HG03108 (cell line): ENCODE data around the gene OGFR.

Source experiments
- ATAC-seq: cut with Tn5 transposase; IDR thresholded peaks from one replicate; pipeline ENCODE4 v1.9.1; 2021; ENCODE audit warnings: moderate library complexity; ENCODE audit not compliant: unreplicated experiment

The OGFR gene

DNA sequence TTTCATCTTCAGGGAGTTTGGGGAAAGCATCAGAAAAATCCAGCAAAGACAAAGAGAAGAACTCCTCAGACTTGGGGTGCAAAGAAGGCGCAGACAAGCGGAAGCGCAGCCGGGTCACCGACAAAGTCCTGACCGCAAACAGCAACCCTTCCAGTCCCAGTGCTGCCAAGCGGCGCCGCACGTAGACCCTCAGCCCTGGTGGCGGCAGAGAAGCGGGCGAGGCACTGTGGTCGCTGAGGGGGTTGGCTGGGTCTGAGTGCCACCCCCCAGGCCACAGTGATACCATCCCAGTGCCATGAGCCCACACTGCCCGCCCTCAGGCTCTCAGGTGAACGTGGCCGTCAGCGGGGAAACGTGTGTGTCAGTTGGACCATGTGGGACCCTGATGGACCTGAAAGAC, 5.2 kb upstream of the OGFR start:
- ATAC-seq = no peak

DNA sequence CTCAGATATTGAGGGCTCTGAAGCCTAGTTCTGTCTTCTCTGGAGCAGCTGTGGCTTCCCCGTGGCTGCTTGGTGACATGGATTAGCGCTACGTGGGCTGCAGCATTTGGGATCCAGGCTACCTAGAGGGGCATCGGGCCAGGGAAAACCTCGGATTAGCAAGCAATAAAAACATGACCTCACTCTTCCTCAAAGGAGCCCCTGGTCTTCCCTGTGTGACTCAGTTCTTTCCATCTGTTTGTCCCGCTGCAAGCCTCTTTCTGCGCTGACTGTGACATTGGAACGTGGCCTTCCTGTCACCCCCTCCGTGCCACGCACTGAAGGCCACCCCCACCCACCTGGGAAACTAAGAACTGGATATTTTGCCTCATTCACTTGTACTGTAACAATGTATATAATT, 4.8 kb upstream of the OGFR start:
- ATAC-seq = no peak

DNA sequence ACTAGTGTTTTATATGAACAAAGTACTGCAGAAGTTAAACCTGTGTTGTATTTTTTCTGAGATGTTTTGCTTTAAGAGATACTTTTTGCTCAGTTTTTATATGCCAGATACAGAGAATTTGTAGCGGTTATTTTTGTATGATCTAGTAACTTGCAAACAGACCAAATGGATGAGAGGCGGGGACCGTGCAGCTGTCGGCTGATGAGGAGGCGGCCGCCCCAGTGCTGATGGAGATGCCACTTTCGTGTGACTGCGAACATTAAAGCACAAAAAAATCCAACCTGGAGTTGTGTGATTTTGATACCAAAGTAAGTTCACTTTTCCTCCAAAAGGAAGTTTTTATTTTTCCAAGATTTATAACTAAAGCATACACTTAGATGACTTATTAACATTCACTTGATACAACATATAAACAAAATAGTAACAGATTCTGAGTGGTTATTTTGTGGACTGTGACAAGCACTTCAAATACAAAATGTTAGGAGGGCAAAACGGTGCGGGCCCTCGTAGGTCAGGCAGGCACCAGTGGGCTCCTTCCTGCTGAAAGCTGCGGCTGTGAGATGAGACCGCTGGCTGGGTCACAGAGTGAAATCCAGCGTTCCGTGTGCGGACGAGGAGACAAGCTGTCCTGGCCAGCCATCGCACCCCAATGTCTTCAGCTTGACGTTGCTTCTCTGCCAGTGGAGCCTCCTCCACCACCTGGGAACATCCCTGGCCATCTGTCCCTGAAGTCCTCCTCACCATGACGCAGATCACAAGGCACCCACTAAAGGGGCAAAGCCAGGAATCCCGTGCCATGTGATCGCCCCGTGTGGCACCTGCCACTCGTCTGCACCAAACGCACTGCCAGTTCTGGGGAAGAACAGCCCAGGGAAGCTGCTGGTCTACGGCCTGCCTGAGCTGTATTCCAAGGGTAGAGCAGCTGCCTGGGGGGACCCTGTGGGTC, 4.0 kb upstream of the OGFR start:
- ATAC-seq = no peak

DNA sequence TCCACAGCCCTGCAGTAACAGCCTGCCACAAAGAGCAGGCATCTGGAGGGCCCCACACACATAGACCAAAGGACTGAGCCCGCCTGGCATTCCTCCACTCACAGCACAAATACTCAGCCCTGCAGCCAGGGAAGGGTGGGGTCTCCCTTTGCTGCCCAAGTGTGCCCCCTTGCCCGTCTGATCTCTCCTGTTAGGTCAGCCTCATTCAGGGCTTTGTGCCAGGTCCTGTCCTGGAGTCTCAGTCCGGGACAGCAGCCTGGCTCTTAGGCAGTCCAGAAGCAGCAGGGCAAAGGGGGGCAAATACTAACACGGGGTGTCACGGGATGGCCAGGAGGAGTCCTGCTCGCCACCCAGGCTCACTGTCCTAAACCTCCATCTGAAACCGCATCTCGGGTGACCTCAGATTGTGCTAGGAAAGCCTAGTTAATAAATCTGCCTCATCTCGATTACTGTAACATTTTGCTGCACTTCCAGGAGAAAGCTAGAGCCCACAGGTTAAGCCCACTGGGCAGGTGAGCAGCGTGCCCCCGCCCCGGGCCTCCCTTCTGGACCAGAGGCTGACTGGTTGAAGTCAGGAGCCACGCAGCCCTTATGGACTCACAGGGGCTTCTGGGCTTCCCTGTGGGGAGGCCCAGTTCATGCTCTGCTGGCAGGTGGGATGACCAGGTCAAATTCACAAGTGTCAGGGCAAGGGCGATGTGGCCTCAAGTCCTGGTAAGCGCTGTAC, 3.2 kb upstream of the OGFR start:
- ATAC-seq = no peak

DNA sequence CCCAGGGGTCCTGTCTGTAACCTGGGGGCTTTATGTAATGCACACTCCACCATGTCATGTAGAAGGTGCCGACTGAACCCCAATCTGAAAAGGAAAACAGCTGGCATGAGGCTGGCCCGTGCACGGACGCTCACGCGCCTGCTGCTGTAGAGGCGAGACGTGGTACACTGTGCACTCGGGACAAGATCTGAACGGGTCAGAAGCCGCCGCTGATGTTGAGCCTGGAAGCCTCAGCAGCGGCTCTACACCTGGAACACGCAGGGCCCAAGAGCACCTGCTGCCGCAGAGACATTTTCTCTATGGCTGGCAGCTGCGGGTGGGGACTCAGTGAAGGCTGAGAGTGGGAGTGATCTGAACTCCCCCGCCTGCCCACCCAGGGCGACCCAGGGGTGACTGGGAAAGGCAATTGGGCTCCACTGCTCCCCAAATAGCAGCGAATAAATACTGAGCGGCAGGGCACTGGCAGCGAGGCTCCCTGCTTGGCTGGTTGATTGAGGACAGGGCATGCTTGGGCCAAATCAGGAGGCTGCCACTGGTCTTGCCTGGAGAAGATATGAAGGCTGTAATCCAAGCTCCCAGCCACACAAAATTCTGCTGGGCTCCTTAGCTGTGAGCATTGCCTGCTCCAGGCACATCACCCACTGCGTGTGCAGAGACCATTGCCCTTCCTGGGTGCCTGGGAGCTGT, 2.5 kb upstream of the OGFR start:
- ATAC-seq = no peak

DNA sequence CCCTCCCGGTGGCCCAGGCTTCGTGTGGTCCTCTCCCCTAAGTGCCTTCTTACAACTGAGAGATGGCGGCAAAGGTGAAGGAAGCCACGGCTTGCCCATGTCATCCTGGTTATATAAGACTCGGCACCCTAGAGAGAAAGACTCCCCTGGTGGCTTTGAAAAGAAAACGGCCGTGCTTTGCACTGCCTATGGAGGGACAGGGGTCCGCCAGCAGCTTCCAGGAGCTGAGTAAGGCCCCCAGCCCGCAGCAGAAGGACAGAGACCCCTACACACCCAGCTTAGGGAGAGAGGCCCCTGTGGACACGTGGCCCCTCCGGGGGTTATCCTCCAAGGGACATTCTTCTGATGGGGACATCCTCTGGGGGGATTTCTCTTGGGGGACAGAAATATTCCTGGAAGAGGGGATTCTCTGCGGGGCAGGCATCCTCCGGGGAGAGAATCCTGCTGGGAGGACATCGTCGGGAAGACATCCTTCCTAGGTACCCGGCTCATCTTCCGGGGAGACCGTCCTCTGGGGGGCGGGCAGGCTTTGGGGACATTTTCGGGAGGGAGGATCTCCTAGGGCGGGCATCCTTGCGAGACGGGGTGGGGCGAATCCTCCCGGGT, 511 bp upstream of the OGFR start:
- no peak for ATAC-seq

DNA sequence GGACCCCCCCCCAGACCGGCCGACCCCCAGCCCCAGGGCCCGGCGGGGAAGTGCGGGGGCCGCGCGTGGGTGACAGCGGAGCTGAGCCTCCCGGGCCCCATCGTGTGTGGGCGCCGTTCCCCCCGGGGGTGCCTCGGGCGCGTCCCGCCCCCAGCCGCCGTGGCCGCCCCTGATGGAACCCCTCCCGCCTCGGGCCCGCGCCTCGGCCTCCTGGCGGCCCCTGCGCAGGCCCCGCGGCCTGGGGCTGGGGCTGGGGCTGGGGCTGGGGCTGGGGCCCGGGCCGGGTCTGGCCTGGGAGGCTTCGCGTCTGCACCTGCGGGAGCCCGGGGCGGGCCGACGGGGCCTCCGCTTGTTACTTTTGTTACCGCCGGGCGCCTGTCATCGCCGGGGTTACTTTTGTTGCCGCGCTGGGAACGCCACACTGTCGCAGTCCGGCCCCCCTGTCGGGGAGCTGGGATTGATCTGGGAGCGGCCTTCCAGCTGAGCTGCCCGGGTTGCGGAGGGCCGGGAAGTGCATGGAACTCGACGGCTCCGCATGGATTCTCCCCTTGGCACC, 598 bp downstream of the OGFR start:
- no peak for ATAC-seq

DNA sequence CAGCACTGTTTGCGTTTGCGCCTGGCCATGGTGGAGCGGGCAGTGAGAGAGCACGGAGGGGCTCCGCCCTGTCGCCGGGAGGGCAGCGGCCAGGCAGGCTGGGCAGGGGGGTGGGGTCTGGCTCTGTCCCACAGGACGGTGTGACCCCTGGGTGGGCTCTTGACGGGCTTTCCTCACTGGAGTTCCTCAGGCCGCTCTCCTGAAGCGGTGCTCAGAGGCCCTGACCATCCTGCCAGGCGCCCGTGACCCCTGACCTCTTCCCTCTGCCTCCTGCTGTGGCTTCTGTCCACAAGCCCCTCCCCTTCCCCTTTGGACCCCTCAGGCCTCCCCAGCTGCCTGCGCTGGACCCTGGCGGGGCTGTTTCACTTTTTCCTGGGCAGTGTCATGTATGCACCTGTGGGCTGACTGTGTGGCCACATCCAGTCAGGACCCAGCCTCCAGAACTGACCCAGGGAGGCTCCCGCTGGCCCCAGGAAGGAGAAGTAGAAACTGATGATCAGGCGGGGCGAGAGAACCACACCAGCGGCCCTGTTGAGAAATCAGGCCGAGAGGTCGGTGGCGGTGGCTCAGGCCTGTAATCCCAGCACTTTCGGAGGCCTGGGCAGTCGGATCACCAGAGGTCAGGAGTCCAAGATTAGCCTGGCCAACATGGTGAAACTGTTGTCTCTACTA, 1.2 kb downstream of the OGFR start:
- ATAC-seq = no peak

DNA sequence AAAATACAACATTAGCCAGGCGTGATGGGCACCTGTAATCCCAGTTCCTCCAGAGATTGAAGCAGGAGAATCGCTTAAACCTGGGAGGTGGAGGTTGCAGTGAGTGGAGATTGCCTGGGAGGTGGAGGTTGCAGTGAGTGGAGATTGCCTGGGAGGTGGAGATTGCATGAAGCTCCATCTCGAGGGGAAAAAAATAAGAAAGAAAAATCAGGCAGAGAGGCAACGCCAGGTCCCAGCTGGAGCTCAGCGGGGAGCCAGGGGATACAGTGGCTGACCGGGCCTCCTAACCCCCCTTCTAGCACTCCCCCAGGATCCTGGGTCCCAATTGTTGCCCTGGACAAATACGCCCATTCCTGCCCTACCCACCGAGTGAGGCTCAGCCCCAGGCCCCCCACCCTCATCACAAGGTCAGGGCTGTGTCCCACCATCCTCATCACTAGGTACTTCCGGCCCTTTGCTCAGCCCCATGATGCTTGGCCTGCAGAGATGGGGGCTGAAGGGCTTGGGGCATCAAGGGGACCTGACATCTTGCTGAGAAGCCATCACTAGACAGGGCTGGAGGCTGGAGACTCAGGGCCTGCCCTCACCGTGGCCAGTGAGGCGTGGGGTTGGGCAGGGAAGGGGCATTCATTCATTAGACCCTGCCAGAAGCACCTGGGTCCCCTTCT, 1.9 kb downstream of the OGFR start:
- no peak for ATAC-seq

DNA sequence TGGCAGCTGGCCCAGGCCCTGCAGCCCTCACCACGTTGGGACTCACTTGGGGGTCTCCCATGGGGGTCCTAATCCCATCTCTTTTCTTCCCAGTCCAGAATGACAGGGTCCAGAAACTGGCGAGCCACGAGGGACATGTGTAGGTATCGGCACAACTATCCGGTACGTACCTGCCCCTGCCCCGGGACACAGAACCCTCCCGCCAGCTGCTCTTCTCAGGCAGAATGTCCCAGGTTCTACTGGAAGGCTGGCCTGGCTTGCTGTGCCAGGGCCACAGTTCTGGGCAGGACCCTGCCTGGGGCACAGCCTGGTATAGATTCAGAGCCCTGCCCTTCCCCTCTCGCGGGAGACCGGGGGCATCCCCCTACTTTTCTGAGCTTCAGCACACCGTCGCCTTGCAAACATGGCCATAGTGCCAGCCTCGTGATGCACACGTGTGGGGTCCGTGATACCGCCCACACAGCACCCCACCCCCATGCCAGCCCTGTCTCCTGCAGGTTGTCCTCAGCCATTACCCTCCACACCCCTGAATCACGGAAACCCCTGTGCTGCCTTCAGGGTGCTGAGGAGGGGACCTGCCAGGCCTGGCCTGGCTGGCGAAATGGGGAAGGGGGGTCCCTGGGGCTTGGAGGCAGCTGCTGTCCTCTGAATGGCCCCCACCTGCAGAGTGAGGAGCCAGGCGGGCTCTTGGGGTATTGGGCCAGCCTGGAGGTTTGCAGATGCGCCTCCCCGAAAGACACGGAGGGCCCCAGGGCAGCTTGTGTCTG, 3.0 kb downstream of the OGFR start:
- no peak for ATAC-seq

DNA sequence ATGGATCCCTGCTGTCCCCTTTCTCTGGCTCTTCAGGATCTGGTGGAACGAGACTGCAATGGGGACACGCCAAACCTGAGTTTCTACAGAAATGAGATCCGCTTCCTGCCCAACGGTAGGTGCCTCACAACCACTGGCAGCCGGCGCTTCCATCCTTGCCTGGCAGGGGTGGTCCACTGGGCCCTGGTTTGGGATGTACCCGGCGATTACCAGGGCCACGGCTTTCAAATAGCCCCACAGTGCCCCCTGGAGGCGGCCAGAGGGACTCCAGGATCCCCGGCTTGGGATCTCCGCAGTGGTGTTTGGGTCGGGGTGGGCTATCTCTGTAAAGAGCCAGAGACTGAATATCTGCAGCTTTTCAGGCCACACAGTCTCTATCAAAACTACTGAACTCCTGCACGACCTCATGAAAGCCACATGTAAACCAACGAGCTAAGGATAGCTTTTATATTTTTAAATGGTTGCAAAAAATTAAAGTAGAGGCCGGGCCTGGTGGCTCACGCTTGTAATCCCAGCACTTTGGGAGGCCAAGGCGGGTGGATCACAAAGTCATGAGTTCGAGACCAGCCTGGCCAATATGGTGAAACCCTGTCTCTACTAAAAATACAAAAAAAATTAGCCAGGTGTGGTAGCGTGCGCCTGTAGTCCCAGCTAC, 3.7 kb downstream of the OGFR start:
- no peak for ATAC-seq

DNA sequence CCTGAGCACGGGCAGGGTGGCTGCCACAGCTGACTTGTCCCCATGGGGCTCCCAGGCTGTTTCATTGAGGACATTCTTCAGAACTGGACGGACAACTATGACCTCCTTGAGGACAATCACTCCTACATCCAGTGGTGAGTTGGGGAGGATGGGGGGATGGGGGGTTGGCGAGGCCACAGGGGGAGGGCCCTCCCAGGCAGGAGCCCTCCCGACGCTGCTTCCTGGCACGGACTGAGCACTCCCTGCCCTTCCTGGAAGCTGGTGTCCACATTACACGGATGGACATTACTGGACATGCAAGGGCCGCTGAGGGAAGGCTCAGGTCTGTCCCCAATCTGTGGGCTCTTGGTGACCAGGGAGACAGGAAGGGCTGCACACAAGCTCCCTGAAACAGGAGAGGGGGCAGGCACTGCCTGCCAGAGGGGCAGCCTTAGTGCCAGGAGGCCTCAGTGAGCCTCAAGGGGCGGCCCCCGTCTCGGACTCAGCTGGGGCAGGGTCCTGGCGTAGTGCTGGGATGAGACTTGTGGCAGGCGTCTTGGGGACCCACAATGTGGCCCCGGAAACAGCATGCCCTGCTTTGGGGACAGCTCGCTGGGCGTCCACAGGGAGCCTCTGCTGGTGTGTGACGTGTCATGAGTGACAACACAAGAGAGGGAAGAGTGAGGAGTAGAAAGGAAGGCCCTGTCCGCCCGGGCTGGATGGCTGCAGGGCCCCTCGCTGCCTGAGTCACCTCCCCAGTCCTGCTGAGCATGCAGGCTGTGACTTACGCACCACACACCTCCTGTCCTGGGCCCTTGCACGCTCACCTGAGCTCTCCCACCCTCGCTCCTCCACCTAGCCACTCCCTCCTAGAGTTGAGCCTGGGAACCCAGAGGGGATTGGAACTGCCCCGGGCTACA, 5.1 kb downstream of the OGFR start:
- no peak for ATAC-seq

DNA sequence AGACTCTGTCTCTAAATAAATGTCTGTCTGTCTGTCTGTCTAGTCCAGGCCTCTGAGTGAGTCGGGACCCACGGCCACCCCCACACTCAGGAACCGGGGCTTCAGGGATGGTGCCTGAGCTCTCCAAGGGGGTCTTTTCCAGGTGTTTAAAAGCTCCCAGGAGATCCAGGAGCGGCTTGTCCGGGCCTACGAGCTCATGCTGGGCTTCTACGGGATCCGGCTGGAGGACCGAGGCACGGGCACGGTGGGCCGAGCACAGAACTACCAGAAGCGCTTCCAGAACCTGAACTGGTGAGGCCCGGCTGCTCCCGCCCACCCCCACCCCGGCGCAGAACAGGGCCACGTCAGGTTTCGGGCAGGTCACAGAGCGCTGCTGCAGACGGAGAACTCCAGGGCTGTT, 6.7 kb downstream of the OGFR start:
- no peak for ATAC-seq

DNA sequence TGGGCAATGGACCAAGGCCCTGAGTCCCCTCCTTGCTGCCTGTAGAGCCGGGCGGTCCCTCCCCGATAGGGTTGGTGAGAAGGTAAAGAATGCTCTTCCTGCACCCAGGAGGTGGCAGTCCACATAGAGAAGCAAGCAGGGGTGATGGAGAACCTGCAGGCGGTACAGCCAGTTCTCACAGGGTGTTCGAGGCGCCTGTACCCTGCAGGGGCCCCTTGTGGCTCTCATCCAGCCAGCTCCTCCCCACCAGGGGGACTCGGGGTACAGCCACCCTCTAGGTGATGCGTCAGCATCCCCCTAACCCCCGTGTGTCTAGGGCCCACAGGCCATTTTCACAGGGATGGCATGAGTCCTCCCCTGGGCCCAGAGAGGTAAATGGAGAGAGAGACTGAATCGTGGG, 7.1 kb downstream of the OGFR start:
- ATAC-seq = no peak

DNA sequence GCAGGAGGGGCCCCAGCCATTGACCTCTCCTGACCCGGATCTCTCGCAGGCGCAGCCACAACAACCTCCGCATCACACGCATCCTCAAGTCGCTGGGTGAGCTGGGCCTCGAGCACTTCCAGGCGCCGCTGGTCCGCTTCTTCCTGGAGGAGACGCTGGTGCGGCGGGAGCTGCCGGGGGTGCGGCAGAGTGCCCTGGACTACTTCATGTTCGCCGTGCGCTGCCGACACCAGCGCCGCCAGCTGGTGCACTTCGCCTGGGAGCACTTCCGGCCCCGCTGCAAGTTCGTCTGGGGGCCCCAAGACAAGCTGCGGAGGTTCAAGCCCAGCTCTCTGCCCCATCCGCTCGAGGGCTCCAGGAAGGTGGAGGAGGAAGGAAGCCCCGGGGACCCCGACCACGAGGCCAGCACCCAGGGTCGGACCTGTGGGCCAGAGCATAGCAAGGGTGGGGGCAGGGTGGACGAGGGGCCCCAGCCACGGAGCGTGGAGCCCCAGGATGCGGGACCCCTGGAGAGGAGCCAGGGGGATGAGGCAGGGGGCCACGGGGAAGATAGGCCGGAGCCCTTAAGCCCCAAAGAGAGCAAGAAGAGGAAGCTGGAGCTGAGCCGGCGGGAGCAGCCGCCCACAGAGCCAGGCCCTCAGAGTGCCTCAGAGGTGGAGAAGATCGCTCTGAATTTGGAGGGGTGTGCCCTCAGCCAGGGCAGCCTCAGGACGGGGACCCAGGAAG, 7.7 kb downstream of the OGFR start:
- no peak for ATAC-seq

DNA sequence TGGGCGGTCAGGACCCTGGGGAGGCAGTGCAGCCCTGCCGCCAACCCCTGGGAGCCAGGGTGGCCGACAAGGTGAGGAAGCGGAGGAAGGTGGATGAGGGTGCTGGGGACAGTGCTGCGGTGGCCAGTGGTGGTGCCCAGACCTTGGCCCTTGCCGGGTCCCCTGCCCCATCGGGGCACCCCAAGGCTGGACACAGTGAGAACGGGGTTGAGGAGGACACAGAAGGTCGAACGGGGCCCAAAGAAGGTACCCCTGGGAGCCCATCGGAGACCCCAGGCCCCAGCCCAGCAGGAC, 8.2 kb downstream of the OGFR start:
- ATAC-seq = no peak

DNA sequence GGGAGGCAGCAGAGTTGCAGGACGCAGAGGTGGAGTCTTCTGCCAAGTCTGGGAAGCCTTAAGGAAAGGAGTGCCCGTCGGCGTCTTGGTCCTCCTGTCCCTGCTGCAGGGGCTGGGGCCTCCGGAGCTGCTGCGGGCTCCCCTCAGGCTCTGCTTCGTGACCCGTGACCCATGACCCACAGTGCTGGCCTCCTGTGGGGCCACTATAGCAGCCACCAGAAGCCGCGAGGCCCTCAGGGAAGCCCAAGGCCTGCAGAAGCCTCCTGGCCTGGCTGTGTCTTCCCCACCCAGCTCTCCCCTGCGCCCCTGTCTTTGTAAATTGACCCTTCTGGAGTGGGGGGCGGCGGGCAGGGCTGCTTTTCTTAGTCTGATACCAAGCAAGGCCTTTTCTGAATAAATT, 9.0 kb downstream of the OGFR start:
- ATAC-seq = no peak
